GM19468 (cell line): ENCODE measurements around the gene POM121L2.

Experiments
- ATAC-seq: cut with Tn5 transposase; IDR thresholded peaks from one replicate; pipeline ENCODE4 v1.9.1; 2021; ENCODE audit warnings: mild to moderate bottlenecking, moderate library complexity, moderate number of reproducible peaks; ENCODE audit not compliant: unreplicated experiment; ENCODE audit errors: extremely low read depth

The POM121L2 gene

GRCh38 chr6:27295301-27296079 lies 16.6 kb downstream of the POM121L2 start:
- ATAC-seq, result no peak

DNA sequence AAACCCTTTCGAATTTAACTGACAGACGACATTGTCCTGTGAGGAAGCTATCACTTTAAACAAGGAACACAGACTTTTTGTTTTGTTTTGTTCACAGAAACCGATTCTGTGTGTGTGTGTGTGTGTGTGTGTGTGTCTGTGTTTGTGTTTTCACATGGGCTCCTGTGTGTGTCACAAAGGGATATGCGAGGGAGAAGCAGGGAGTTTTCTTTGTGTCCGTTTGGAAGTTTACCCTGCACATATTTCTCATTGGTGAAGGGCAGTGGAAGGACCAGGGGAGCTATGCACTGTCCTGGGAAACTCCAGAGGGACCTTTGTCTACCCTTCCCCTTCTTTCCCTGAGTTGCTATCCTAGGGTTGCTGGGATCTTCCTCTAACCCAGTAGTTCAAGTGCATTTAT lies 17.7 kb downstream of the POM121L2 start:
- no peak for ATAC-seq

GRCh38 chr6:27293436-27294098 lies 18.5 kb downstream of the POM121L2 start:
- no peak for ATAC-seq

GRCh38 chr6:27290850-27291208 lies 21.2 kb downstream of the POM121L2 start:
- no peak for ATAC-seq

DNA sequence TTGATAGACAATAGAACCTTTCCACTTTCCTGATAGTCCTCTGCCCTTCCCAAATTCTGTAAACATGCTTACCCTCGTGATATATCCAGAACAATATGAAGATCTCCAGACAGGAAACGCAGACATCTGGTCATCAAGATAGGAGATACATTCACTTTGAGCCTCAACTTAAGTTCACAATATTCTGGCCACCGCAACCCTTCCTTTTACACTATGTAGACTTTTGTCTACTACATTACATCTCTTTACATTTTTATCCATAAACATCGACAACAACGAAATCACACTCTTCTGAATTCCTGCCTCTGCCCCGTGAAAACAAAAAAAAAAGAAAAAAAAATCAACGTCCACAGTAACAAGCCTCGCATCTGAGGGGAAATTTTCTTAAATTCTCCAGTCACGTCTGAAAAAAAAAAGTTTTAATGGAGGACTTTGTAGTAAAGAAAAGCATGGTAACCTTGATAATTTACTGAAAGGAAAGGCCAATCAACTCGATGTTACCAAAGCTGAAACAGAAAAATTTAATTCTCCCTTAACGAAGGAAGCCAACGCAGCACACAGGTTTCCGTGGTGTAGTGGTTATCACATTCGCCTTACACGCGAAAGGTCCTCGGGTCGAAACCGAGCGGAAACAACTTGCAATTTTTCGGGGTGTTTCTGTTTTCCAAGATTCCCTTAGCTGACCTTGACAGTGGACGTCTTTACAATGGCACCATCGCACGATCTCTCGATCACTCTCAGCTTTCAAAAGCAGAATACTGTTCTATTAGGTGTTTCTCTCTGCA lies 21.8 kb downstream of the POM121L2 start:
- ATAC-seq, result no peak

- ATAC-seq, result no peak
Measured at GRCh38 chr6:27288136-27289044, 23.7 kb downstream of the POM121L2 start.

DNA sequence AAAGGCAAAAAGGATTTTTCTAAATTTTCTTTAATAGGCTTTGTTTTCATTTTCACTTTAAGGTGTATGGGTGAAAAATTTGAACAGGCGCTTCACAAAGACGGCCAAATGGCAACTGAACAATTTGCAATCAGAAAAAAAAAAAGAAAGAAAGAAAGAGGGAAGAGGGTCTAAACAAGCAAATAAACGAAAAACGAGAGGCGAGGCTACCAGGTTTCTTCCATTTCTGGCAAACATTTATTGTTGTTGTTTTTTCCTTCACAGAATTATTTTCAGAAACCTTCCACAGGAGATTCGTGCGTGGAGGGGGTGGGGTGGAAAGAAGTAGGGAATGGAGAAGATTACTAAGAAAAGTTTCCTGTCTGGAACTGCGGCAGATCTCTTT lies 24.3 kb downstream of the POM121L2 start:
- no peak for ATAC-seq

GRCh38 chr6:27286141-27286540 lies 25.9 kb downstream of the POM121L2 start:
- no peak for ATAC-seq

- ATAC-seq, result no peak
Measured at GRCh38 chr6:27283279-27283678, 28.8 kb downstream of the POM121L2 start.

DNA sequence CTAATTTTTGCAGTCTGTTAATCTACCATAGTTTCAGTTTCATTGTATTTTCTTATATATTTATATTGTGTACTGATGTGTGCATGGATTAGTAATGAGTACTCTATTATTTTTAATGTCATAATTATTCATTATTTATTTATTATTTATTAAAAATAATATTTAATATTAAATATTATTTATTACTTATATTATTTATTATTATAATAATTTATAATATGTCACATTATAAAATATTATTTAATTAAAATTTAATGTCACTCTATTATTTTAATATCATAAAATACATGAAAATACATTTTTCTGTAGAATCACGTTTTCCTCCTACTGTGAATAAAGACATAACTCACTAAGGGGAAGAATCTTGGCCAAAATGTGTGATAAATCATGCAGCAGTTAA lies 30.5 kb downstream of the POM121L2 start:
- no peak for ATAC-seq

DNA sequence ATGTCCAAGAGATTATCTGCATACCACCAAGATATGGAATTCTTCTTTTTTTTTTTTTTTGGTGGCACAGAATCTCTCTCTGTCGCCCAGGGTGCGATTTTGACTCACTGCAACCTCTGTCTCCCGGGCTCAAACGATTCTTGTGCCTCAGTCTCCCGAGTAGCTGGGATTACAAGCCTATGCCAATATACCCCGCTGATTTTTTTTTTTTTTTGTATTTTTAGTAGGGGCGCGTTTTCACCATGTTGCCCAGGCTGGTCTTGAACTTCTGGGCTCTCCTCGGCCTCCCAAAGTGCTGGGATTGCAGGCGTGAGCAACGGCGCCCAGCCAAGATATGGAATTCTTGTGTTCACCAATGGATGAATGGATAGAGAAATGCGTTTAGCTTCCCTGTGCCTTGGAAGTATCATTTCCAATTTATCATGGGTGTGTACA lies 31.0 kb downstream of the POM121L2 start:
- no peak for ATAC-seq

- no peak for ATAC-seq
Measured at GRCh38 chr6:27280540-27281000, 31.5 kb downstream of the POM121L2 start.

DNA sequence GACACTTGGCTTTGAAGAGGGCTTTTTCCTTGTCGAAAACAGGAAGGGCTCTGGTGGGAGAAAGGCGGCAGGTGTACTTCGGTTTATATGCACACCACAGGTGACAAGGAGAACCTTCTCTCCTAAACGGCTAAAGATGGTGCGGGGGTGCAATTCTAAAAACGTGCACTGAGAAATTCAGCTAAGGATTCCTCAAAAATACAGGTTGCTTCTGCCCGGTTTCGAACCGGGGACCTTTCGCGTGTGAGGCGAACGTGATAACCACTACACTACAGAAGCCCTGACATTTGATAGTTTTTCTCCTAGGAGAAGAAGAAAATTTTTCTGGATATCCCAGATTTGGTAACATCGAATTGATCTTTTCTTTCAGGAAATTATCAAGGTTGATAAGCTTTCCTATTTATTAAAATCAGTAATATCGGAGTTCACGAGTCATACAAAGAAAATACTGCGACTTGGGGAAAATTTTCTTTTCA lies 32.0 kb downstream of the POM121L2 start:
- ATAC-seq, result no peak

GRCh38 chr6:27279513-27280063 lies 32.5 kb downstream of the POM121L2 start:
- ATAC-seq, result no peak

GRCh38 chr6:27275025-27275956 lies 36.8 kb downstream of the POM121L2 start:
- no peak for ATAC-seq

DNA sequence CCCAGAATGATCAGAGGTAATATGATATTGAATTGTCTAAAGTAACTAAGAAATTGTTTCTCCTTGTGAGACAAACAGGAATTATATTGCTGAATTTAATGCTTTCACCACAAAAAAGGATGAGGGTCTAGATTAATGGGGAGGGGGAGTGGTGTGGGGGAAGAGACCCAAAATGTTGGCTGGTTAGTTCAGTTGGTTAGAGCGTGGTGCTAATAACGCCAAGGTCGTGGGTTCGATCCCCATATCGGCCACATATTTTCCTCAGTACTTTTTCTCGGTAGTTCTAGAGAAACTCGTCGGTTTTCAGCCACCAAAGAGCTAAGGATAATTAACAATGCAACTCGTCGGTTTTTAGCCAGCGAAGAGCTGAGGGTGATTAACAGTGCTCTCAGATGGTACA lies 38.3 kb downstream of the POM121L2 start:
- ATAC-seq, result no peak

GRCh38 chr6:27268803-27269202 lies 43.3 kb downstream of the POM121L2 start:
- ATAC-seq, result no peak

DNA sequence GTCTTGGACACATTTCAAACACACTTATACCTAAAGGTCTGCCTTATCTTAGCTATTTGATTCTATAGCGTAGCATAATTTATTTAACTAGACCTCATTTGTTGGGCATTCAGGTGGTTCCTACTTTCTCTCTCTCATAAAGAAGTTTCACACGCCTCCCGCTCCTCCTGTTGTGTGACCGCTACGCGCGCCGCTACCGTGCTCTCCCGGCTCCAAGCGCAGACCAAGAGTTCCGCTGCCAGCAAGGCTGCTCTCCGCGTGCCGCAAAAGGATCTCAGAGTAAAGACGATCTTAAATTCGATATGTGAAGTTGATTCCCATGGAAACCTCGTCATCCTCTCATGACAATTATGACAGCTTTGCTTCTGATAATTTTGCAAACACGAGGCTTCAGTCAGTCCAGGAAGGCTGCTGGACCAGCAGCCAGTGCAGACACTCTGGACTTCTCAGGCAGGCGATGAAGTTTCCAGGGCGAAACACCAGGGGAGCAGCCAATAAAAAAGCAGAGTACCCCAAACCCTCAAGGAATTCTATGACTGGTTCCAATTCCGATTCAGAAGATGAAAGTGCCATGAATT lies 44.1 kb downstream of the POM121L2 start:
- no peak for ATAC-seq
